Measurements from ENCODE around the gene RAD51AP1. TPM values are rescaled to one million over a fixed set of nuclear protein-coding genes. Genes with fewer than 3 reads are reported as not detected.

Gene RAD51AP1, protein sequence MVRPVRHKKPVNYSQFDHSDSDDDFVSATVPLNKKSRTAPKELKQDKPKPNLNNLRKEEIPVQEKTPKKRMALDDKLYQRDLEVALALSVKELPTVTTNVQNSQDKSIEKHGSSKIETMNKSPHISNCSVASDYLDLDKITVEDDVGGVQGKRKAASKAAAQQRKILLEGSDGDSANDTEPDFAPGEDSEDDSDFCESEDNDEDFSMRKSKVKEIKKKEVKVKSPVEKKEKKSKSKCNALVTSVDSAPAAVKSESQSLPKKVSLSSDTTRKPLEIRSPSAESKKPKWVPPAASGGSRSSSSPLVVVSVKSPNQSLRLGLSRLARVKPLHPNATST
- 10 to 100 TPM; 18.2 to 27.6 TPM for total RNA-seq

DNA sequence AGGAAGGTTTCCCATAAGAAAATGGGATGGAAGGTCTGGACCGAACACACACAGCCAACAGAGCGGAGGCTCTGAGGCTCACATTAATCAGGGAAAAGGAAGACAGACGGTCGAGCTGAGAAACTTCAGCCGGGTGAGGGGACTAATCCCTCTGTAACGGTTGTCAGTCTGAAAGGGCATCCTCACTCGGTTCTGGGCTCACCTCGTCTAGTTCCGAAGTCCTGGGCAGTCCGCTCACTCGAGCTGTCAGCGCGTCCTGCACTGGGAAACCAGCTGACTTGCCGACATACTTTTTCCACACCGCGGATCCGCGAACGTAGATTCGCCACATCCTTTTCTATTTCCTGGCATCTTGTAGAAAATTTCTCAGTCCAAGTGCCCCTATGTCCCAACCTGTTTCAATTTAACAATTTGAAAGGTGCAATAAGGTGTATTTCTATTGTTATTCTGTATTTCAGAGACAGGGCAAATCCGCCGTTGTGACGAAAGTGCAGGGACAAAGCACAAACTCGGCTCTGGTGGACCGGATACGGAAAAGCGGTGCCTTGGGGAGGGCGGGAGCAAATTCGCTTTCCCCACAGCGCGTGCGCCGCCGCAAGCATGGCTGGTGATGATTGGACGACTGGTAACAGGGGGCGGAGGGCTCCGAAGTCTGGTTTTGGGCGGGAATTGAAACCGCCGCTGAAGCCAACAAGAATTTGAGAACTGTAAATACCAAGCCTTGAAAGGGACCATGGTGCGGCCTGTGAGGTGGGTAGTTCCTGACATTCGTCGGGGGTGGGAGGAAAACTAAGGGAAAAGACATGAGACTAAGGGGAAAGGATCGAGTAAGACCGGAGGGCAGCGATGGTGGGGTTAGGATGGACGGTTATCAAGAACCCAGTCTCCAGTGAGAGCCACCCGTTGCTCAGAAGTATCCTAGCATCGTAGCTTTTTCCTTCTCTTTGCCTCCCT is at the start of gene RAD51AP1:
TSS of gene RAD51AP1 (plus strand) at position 684 of the 954 bp plus-strand sequence. CDS start at position 734, 50 bp downstream.

DNA sequence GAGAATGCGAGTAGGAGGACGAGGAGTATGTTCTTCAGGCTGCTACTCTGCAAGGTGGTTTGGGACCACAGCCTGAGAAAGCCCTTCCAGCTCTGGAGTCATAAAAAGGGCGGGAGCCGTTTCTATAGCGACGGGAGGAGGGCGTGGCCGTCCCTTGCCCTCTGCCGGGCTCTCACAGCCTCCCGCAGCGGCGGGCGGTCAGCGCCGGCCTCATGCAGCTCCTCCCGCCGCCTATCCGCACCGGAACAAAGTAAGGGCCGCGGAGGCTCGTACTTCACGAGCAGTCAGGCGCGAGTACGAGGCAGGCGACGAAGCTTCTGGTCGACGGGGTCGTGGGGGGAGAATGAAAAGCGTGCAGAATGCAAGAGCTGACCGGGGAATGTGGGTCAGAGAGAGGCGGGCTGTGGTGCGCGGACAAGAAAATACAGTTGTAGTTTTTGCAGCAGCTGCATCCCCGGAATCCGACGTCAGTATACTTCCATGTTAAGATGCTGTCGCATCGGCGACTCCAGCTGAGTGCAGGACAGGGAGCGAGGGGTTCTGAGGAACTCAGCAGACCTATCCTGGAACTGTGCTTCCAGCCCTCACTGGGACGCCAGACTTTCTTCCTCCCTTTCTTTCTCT is 23.5 kb downstream of the RAD51AP1 start, which contains the start of gene DYRK4:
TSS of gene DYRK4 (plus strand) at position 175 of the 624 bp plus-strand sequence. CDS start at position 213, 38 bp downstream.

Other genes starting within 250 kb of the RAD51AP1 start
- 10 to 100 TPM; 14.8 to 21.3 TPM for gene TIGAR, start 217.7 kb upstream of the RAD51AP1 start, total RNA-seq
- gene FGF23, start 159.2 kb upstream of the RAD51AP1 start, total RNA-seq, result not detected
- not detected for gene FGF6, start 93.1 kb upstream of the RAD51AP1 start, total RNA-seq
- 10 to 100 TPM; 30.6 to 46.0 TPM for gene DYRK4, start 23.3 kb downstream of the RAD51AP1 start, total RNA-seq
- gene AKAP3, start 110.2 kb downstream of the RAD51AP1 start, total RNA-seq, result 1 to 10 TPM in 1 of 2 donors, under 1 TPM in 1; 0.67 to 4.5 TPM
- 10 to 100 TPM; 50.2 to 52.6 TPM for gene NDUFA9, start 110.2 kb downstream of the RAD51AP1 start, total RNA-seq
- not detected for gene GALNT8, start 181.5 kb downstream of the RAD51AP1 start, total RNA-seq